Measurements from ENCODE around the gene FLNA.

The FLNA gene

DNA sequence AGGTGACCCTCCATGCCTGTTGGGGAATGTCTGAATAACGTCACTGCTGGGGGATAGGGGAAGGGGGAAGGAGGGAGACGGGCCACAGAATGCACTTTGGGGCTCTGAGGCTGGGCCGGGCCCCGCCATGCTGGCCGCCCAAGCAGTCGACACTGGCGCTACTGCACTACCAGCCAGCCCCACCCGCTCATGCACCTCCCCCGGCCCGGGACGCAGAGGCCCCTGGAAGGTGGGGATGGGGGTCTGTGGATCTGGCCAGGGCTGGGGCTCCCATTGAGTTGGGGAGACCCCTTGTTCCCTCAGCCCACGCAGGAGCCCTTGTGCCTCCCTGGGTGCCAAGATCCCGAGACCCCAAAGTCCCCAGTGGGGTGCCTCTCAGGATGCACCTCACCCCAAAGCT lies 17.8 kb downstream of the FLNA start:
- no peak overlapping the region for H3K4me3 ChIP-seq (ENCODE audit: low read depth in 1 of 2, low read length in 1 of 2)
- H3K27ac ChIP-seq = no peak overlapping the region
- H3K36me3 ChIP-seq = peaks cover 98% of the 10 kb centered on the region
- no peaks in the 10 kb centered on the region for H3K9me3 ChIP-seq
- H3K4me1 ChIP-seq (ENCODE audit: control insufficient read depth in 1 of 2, insufficient read depth in 1 of 2, low read depth in 1 of 2, low read length in 1 of 2) = peaks cover 0 to 5% of the 10 kb centered on the region in 2 experiments
- TF ChIP-seq, protein P1, sequence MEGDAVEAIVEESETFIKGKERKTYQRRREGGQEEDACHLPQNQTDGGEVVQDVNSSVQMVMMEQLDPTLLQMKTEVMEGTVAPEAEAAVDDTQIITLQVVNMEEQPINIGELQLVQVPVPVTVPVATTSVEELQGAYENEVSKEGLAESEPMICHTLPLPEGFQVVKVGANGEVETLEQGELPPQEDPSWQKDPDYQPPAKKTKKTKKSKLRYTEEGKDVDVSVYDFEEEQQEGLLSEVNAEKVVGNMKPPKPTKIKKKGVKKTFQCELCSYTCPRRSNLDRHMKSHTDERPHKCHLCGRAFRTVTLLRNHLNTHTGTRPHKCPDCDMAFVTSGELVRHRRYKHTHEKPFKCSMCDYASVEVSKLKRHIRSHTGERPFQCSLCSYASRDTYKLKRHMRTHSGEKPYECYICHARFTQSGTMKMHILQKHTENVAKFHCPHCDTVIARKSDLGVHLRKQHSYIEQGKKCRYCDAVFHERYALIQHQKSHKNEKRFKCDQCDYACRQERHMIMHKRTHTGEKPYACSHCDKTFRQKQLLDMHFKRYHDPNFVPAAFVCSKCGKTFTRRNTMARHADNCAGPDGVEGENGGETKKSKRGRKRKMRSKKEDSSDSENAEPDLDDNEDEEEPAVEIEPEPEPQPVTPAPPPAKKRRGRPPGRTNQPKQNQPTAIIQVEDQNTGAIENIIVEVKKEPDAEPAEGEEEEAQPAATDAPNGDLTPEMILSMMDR (IDR thresholded peaks at IDR 0.05) = no peak
- H3K27me3 ChIP-seq = no peaks in the 10 kb centered on the region

DNA sequence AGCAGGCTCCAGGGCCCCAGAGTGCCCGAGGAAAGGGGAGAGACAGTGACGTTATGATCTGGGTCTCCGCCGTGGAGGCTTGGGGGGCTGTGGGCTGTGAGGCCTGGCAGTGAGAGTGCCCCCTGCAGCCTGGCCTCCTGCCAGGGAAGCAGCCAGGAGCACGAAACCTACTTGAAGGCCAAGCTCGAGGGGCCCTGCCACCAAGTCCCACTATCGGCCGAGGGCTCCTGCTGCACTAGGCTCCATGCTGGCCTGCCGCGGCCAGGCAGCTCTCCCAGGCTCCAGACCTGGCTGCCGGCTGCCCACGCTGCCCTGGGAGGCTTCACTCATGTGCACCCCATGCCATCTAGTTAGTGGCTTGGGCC lies 18.7 kb downstream of the FLNA start:
- peak overlapping the region; percentile 42 for H3K27ac ChIP-seq
- TF ChIP-seq, protein P1 (IDR thresholded peaks at IDR 0.05) = no peak
- H3K27me3 ChIP-seq = no peaks in the 10 kb centered on the region
- H3K4me1 ChIP-seq (ENCODE audit: control insufficient read depth in 1 of 2, insufficient read depth in 1 of 2, low read depth in 1 of 2, low read length in 1 of 2) = peaks cover 0 to 5% of the 10 kb centered on the region in 2 experiments
- H3K36me3 ChIP-seq = peaks cover 100% of the 10 kb centered on the region
- no peaks in the 10 kb centered on the region for H3K9me3 ChIP-seq
- no peak overlapping the region for H3K4me3 ChIP-seq (ENCODE audit: low read depth in 1 of 2, low read length in 1 of 2)

DNA sequence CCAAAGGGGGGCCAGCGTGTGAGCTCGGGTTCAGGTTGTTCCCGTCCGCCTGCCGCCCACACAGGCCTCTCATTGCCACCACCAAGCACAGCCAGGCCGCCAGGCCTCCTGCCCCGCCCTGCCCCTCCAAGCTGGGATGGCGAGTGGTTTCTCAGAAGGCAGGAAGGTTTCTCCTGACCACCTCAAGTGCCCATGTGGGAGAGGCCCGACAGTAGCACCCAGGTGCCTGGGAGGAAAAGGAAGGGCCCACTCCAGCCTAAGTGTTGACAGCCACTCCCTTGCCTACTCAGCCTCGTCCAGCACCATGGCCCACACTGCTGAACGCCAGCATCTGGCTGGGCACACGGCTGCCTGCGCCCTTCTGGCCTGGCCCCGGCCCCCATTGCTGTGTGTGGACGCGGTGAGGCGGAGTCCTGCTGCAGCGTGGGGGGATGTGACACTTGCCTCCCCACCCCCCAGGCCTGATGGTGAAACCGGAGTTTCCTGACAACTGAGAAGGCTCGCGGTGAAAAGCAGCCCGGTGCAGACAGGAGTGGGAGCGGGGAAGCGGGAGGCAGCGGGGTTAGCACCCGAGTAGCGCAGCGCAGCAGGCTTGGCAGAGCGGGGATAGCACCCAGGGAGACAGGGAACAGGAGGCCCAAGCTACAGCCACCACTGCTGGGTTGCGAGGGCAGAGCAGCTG lies 19.2 kb downstream of the FLNA start:
- peaks cover 100% of the 10 kb centered on the region for H3K36me3 ChIP-seq

DNA sequence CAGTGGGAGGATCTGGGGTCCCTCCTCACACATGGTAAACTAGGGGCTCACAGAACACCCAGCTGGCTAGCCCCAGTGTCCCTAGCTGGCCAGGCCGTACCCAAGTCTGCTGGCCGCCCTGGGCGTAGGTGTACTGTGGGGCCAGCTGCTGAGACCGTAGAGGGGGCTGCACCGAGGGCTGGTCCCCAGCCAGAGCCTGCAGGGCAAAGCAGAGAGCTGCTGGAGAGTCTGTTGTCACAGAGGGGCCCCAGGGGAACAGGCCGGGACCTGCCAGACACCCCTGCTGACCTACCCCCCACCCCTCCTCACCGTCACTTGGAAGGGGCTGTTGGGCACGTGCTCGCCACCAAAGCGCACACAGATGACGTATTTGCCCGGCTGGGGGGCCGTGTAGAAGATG lies 19.9 kb downstream of the FLNA start:
- H3K27me3 ChIP-seq = no peaks in the 10 kb centered on the region
- no peaks in the 10 kb centered on the region for H3K9me3 ChIP-seq
- peaks cover 100% of the 10 kb centered on the region for H3K36me3 ChIP-seq
- no peak overlapping the region for H3K27ac ChIP-seq
- TF ChIP-seq, protein P1 (IDR thresholded peaks at IDR 0.05) = no peak
- peaks cover 0 to 5% of the 10 kb centered on the region in 2 experiments for H3K4me1 ChIP-seq (ENCODE audit: control insufficient read depth in 1 of 2, insufficient read depth in 1 of 2, low read depth in 1 of 2, low read length in 1 of 2)
- no peak overlapping the region for H3K4me3 ChIP-seq (ENCODE audit: low read depth in 1 of 2, low read length in 1 of 2)

More for the DNA sequence above, 19.2 kb downstream of the FLNA start:
- Histone ChIP-seq H3K9me3 (no peaks in the 10 kb centered on the region), H3K4me1 (ENCODE audit: control insufficient read depth in 1 of 2, insufficient read depth in 1 of 2, low read depth in 1 of 2, low read length in 1 of 2) (peaks cover 0 to 5% of the 10 kb centered on the region in 2 experiments), H3K27ac (peak overlapping the region; percentile 42), H3K4me3 (ENCODE audit: low read depth in 1 of 2, low read length in 1 of 2) (no peak overlapping the region), H3K27me3 (no peaks in the 10 kb centered on the region)
- TF ChIP-seq, protein P1 (IDR thresholded peaks at IDR 0.05) = no peak

DNA sequence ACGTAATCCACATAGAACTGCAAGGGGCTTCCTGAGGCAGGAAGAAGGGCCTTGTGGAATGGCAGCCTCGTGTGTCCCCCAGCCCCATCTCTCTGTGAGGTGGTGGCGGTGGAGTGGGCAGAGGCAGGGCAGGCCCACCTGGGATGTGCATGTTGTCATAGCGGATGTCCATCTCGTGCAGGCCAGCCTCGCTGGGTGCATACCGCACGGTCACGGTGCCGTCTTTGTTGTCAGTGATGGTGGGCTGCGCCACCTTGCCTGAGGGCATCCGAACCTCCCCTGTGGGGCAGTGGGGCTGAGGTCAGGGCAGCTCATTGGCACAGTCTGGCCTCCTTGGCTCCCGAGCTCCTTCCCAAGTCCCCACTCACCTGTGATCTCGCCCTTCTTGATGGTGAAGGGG lies 20.4 kb downstream of the FLNA start:
- Histone ChIP-seq H3K4me1 (ENCODE audit: control insufficient read depth in 1 of 2, insufficient read depth in 1 of 2, low read depth in 1 of 2, low read length in 1 of 2) (peaks cover 0 to 5% of the 10 kb centered on the region in 2 experiments), H3K27me3 (no peaks in the 10 kb centered on the region), H3K4me3 (ENCODE audit: low read depth in 1 of 2, low read length in 1 of 2) (no peak overlapping the region), H3K9me3 (no peaks in the 10 kb centered on the region), H3K27ac (no peak overlapping the region), H3K36me3 (peaks cover 100% of the 10 kb centered on the region)
- TF ChIP-seq, protein P1 (IDR thresholded peaks at IDR 0.05) = no peak

Data from neutrophil (primary cell).